DND-41 (cell line): ENCODE measurements around the gene MMP8.

Experiments used
- ATAC-seq: fragments of 200-7000 bp; cut with Tn5 transposase; 3 replicates; pipeline ENCODE4 v1.9.1; 2021; ENCODE audit warnings: low read depth; ENCODE audit not compliant: insufficient read depth
- DNase-seq: peaks from one replicate; pipeline ENCODE4 v3.0.0-alpha.2; 2020
- H2AFZ ChIP-seq: 2 replicates; pipeline ENCODE4 v1.6.0; 2012; ENCODE audit warnings: low read depth, low read length
- H3K27ac ChIP-seq: 2 replicates; pipeline ENCODE4 v1.5.1; 2012; ENCODE audit warnings: low read length, inconsistent platforms
- H3K27me3 ChIP-seq: fragments of 200-600 bp; sonication (generic); 2 replicates; pipeline ENCODE4 v1.6.0; 2012; ENCODE audit warnings: low read length, mild to moderate bottlenecking, inconsistent platforms; ENCODE audit not compliant: insufficient read depth, poor library complexity
- H3K36me3 ChIP-seq: 2 replicates; pipeline ENCODE4 v1.5.1; 2012; ENCODE audit warnings: low read length, inconsistent platforms; ENCODE audit not compliant: insufficient read depth
- H3K4me1 ChIP-seq: 2 replicates; pipeline ENCODE4 v1.5.1; 2012; ENCODE audit warnings: mild to moderate bottlenecking, low read length; ENCODE audit not compliant: insufficient read depth
- H3K4me2 ChIP-seq: 2 replicates; pipeline ENCODE4 v1.6.0; 2012; ENCODE audit warnings: mild to moderate bottlenecking, moderate library complexity, low read length, inconsistent platforms; ENCODE audit not compliant: insufficient read depth
- H3K4me3 ChIP-seq, 2 experiments: fragments of 200-600 bp in 1 of 2; shearing (Covaris generic) in 1 of 2; 2 replicates each; pipeline ENCODE4 v1.5.1; 2012 to 2016; ENCODE audit warnings: inconsistent platforms in 2 of 2, low read length in 2 of 2, mild to moderate bottlenecking in 2 of 2, low read depth in 1 of 2, moderate library complexity in 1 of 2
- H3K79me2 ChIP-seq: 2 replicates; pipeline ENCODE4 v1.6.0; 2012; ENCODE audit warnings: low read length, inconsistent platforms; ENCODE audit not compliant: insufficient read depth
- H3K9ac ChIP-seq: 2 replicates; pipeline ENCODE4 v1.6.0; 2012; ENCODE audit warnings: low read depth, mild to moderate bottlenecking, inconsistent platforms, low read length, moderate library complexity
- H3K9me3 ChIP-seq: 2 replicates; pipeline ENCODE4 v1.5.1; 2012; ENCODE audit warnings: low read length, moderate library complexity, mild to moderate bottlenecking, inconsistent platforms; ENCODE audit not compliant: insufficient read depth, severe bottlenecking
- H4K20me1 ChIP-seq: 2 replicates; pipeline ENCODE4 v1.6.0; 2012; ENCODE audit warnings: low read length; ENCODE audit not compliant: insufficient read depth
- CTCF ChIP-seq: IDR thresholded peaks from 2 replicates; pipeline ENCODE4 v1.5.1; 2012; ENCODE audit warnings: borderline replicate concordance, low read length, moderate library complexity, mild to moderate bottlenecking; ENCODE audit not compliant: poor library complexity, severe bottlenecking; ENCODE audit errors: extremely low read depth
- EZH2 ChIP-seq: IDR thresholded peaks from 3 replicates; pipeline ENCODE4 v1.6.1; 2012; ENCODE audit warnings: borderline replicate concordance, low read depth, mild to moderate bottlenecking, moderate library complexity, low read length, inconsistent platforms; ENCODE audit not compliant: severe bottlenecking

Gene MMP8

GRCh38 chr11:102716527-102716926, 8.2 kb downstream of the MMP8 start:
- H3K36me3 ChIP-seq = no peaks in the 10 kb centered on the region
- DNase-seq (no peak), ATAC-seq (no peak)
- no peak overlapping the region for H3K4me2 ChIP-seq
- H3K9ac ChIP-seq = no peak overlapping the region
- no peak overlapping the region for H2AFZ ChIP-seq
- H3K4me3 ChIP-seq = no peak overlapping the region
- no peaks in the 10 kb centered on the region for H3K4me1 ChIP-seq
- peaks cover 2% of the 10 kb centered on the region for H3K27me3 ChIP-seq
- H3K79me2 ChIP-seq = no peaks in the 10 kb centered on the region
- no peaks in the 10 kb centered on the region for H4K20me1 ChIP-seq
- no peak overlapping the region for H3K27ac ChIP-seq
- H3K9me3 ChIP-seq = no peaks in the 10 kb centered on the region
- TF ChIP-seq EZH2 = no peak
- TF ChIP-seq CTCF = no peak

- no peaks in the 10 kb centered on the region for H3K36me3 ChIP-seq
- H4K20me1 ChIP-seq = no peaks in the 10 kb centered on the region
- no peak overlapping the region for H3K4me2 ChIP-seq
- H3K4me1 ChIP-seq = no peaks in the 10 kb centered on the region
- H3K27ac ChIP-seq = no peak overlapping the region
- H3K27me3 ChIP-seq = peaks cover 2% of the 10 kb centered on the region
- TF ChIP-seq EZH2 = no peak
- TF ChIP-seq CTCF = no peak
- no peaks in the 10 kb centered on the region for H3K79me2 ChIP-seq
- DNase-seq (no peak), ATAC-seq (no peak)
- H3K9me3 ChIP-seq = no peaks in the 10 kb centered on the region
- H3K9ac ChIP-seq = no peak overlapping the region
- no peak overlapping the region for H3K4me3 ChIP-seq
- H2AFZ ChIP-seq = no peak overlapping the region
Observed at GRCh38 chr11:102712137-102712536, 12.6 kb downstream of the MMP8 start.

GRCh38 chr11:102709201-102709945, 15.4 kb downstream of the MMP8 start:
- Histone ChIP-seq H3K36me3 (no peaks in the 10 kb centered on the region), H3K27ac (no peak overlapping the region), H3K9me3 (no peaks in the 10 kb centered on the region), H3K79me2 (no peaks in the 10 kb centered on the region), H4K20me1 (no peaks in the 10 kb centered on the region), H3K27me3 (peaks cover 2% of the 10 kb centered on the region), H3K4me3 (no peak overlapping the region), H2AFZ (no peak overlapping the region), H3K4me2 (no peak overlapping the region), H3K9ac (no peak overlapping the region), H3K4me1 (no peaks in the 10 kb centered on the region)
- no peak for ATAC-seq
- no peak for DNase-seq
- TF ChIP-seq CTCF (no peak), EZH2 (no peak)
